Activated T-cell treated with anti-CD3 and anti-CD28 coated beads, Interleukin-2, amount 50 U/mL, for 1 hour (primary cell): ENCODE data around the gene KCTD7.
A peak's percentile ranks its signal among the peaks of the same experiment; 100 is the strongest.
"Not testable (repeated sequence)": the region's sequence is repeated elsewhere in the genome, so short reads cannot be mapped to it uniquely, and the experiment has no call there.

ENCODE experiments used
- DNase-seq: peaks from one replicate; pipeline ENCODE4 v3.0.0-alpha.2; 2020

The KCTD7 gene

GRCh38 chr7:66619341-66619948 lies 9.2 kb upstream of the KCTD7 start:
- DNase-seq = not testable (repeated sequence)

- no peak for DNase-seq
Measured at GRCh38 chr7:66626331-66626934, 2.2 kb upstream of the KCTD7 start.

- no peak for DNase-seq
Measured at GRCh38 chr7:66627151-66627681, 1.5 kb upstream of the KCTD7 start.

DNA sequence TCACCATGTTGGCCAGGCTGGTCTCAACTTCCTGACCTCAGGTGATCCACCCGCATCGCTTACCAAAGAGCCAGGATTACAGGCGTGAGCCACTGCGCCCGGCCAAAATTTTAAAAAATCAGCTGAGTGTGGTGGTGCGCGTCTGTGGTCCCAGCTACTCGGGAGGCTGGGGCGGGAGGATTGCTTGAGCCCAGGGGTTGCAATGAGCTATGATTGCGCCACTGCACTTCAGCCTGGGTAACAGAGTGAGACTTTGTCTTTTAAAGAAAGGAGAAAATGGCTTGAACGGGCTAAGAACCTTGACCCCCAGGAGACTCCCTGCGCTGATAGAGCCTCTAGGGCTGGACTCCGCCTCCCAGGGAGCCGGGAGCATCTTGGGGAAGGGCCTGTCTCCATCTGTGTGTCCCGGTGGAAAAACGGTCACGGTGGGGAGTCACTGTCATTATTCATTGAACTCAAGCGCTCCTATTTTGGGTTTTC lies 760 bp upstream of the KCTD7 start:
- no peak for DNase-seq

GRCh38 chr7:66629222-66630062 lies 761 bp downstream of the KCTD7 start:
- DNase-seq = peak; percentile 18

DNA sequence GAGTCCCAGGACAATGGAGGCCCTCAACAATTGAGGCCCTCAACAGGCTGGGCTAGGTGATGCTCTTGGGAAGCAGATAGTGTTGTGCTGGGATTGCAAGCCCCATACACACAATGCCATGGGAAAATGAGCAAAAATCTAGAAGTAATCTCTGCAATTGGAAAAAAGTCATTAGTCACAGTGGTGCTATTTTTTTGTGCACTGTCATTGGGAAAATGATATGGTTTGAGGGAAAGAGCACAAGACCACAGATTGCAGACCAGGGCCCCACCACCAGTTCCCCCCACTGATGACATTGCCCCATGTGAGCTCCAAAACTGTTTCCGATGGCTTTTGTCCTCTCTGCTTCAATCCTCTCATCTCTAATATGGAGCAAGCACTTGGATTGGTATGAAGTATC lies 1.9 kb downstream of the KCTD7 start:
- DNase-seq = no peak

GRCh38 chr7:66631471-66631870 lies 2.8 kb downstream of the KCTD7 start:
- no peak for DNase-seq

GRCh38 chr7:66634816-66635215 lies 6.1 kb downstream of the KCTD7 start:
- no peak for DNase-seq

- not testable (repeated sequence) for DNase-seq
Measured at GRCh38 chr7:66635322-66635981, 6.8 kb downstream of the KCTD7 start.

GRCh38 chr7:66635982-66636546 lies 7.4 kb downstream of the KCTD7 start:
- DNase-seq = not testable (repeated sequence)

DNA sequence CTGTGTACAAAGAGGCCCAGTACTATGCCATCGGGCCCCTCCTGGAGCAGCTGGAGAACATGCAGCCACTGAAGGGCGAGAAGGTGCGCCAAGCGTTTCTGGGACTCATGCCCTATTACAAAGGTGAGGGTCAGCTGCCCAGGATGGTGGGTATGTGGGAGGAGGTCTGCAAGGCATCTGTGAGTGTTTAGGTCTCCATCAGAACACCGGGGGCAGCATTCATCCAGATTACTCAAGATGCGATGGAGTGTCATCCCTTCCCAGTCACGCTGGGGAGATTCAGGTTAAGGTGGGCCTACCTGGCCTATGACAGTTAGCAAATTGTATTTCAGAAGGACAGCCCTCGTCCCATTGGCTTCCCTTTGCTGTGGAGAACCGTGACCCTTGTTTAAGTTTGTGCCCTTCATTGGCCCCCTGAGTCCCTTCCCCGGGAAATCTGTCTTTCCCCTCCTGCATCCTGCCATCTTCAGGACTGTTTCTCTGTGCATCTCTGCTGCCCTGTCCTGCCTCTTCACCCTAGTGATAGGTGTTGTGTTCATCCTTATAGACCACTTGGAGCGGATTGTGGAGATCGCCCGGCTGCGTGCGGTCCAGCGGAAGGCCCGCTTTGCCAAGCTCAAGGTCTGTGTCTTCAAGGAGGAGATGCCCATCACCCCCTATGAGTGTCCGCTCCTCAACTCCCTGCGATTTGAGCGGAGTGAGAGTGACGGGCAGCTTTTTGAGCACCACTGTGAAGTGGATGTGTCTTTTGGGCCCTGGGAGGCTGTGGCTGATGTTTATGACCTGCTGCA lies 9.8 kb downstream of the KCTD7 start:
- DNase-seq = no peak

- DNase-seq = no peak
Measured at GRCh38 chr7:66639773-66640172, 11.1 kb downstream of the KCTD7 start.

- no peak for DNase-seq
Measured at GRCh38 chr7:66640802-66641525, 12.3 kb downstream of the KCTD7 start.

GRCh38 chr7:66641526-66641871 lies 12.8 kb downstream of the KCTD7 start:
- no peak for DNase-seq

DNA sequence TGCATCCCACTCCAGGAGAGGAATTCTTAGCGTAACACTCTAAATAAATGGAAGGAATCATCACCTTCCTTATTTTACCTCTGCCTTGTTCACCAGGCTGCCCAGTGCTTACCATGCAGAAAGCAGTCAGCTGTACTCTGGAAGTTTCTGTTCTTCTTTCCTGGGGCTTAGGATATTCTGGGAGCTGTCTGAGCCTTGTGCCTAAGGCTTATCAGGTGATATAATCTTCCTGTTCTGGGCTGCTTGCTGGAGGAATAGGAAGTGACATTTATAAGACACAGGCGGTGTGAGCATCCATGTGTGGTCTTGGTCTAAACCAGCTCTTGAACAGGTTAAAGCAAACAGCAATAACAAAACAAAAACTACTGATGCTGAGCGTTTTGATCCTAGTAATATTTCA lies 13.5 kb downstream of the KCTD7 start:
- no peak for DNase-seq

DNA sequence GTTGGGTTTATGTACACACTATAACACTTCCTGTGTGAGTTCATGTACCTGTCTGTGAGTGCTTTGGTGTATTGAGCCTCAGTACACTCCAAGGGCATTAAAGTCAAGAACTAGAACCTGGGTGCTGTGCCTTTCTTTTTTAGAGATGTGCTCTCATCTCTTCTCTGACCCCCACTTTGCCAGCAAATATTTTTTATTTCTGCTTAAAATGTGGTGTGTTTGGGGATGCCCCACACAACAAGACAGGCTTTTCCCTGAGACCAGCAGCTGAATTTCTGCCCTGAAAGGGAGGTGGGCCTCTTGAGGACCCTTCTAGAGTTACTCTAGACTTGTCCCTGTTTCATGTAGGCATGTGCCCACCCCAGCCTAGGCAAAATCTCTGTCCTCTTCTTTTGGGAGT lies 14.3 kb downstream of the KCTD7 start:
- DNase-seq = no peak

DNA sequence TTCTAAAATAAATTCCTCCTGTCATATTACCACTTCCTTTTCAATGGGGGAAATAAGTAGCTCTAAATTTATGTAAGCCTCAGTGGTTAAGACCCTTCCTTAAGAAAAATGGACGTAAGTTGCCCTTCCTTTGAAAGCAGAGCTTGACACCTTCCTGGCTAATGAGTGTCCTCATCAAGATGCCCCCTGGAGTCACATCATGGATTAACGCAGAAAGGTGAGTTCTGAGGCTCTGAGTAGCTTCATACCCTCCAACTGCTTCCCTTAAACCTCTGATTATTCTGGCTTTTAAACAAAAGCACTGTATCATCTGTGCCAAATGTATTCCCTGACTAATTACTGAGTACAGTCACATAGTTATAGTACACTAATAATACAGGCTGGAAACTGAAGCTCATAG lies 14.7 kb downstream of the KCTD7 start:
- no peak for DNase-seq

GRCh38 chr7:66651026-66651425 lies 22.3 kb downstream of the KCTD7 start:
- not testable (repeated sequence) for DNase-seq

DNA sequence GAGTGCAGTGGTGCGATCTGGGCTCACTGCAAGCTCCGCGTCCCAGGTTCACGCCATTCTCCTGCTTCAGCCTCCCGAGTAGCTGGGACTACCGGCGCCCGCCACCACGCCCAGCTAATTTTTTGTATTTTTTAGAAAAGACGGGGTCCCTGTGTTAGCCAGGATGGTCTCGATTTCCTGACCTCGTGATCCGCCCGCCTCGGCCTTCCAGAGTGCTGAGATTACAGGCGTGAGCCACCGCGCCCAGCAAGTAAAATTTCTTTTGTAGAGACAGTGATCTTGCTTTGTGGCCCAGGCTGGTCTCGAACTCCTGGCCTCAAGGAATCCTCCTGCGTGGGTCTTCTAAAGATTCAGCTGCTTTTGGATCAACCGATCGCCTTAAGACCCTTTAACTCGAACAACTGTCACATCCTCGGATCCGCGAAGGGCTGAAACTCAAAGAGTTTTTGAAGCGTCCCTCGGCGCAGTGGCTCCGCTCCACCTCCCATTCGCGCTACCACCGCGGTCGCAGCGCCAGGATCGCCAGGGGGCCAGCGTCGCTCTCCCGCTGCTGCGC lies 25.1 kb downstream of the KCTD7 start:
- DNase-seq = not testable (repeated sequence)

GRCh38 chr7:66654275-66655112 lies 25.8 kb downstream of the KCTD7 start:
- DNase-seq = peak; percentile 96
